GM12878 (cell line): ENCODE data around the gene CFAP47. TPM values are rescaled to one million over a fixed set of nuclear protein-coding genes. Genes with fewer than 3 reads are reported as not detected.

Source experiments
- ATAC-seq: fragments of 200-7000 bp; cut with Tn5 transposase; 3 replicates; pipeline ENCODE4 v1.9.1; 2020; ENCODE audit warnings: mild to moderate bottlenecking, moderate library complexity
- BruUV-seq: library from RNA; stranded (reverse); fragments of 400-500 nt; replicated peaks from 2 replicates; lab custom pipeline; 2021; lab: Mats Ljungman, UMichigan
- CTCF ChIA-PET: fragments of 300-600 bp; sonication (Branson Sonifier 250); formaldehyde crosslinking; extraction: SDS; loops from one replicate; lab custom pipeline; 2021; ENCODE audit warnings: inconsistent platforms; lab: Yijun Ruan, JAX
- POLR2A ChIA-PET: fragments of 350-600 bp; formaldehyde crosslinking; extraction: SDS; loops from one replicate; lab custom pipeline; 2021; ENCODE audit warnings: inconsistent platforms; lab: Charles Lee
- RAD21 ChIA-PET: fragments of 300-600 bp; sonication (Branson Sonifier 250); formaldehyde crosslinking; loops from one replicate; lab custom pipeline; 2023; ENCODE audit warnings: antibody characterized with exemption; ENCODE audit not compliant: unreplicated experiment; lab: Charles Lee
- SMC1A ChIA-PET: fragments of 300-600 bp; sonication (Branson Sonifier 250); formaldehyde crosslinking; loops from one replicate; lab custom pipeline; 2023; ENCODE audit not compliant: unreplicated experiment, uncharacterized antibody; lab: Charles Lee
- DNase-seq: peaks from one replicate; pipeline ENCODE4 v3.0.0-alpha.2; 2011; ENCODE audit warnings: low read depth, low spot score
- FAIRE-seq: peaks from 3 replicates; lab custom pipeline; 2011; peaks lifted over from hg19 to GRCh38; lab: Jason Lieb, UNC
- H2AFZ ChIP-seq: 2 replicates; pipeline ENCODE4 v1.6.0; 2011; ENCODE audit warnings: low read depth, low read length, control low read depth; ENCODE audit not compliant: control insufficient read depth
- H3K27ac ChIP-seq: 2 replicates; pipeline ENCODE4 v1.5.1; 2011; ENCODE audit warnings: control low read depth; ENCODE audit not compliant: control insufficient read depth, insufficient read depth
- H3K27me3 ChIP-seq, 2 experiments: replicated peaks in 1 of 2; 2 replicates each; pipeline versions ENCODE4 v1.6.0 to v1.6.1; 2011; ENCODE audit warnings: low read length in 1 of 2; ENCODE audit not compliant: control insufficient read depth in 2 of 2, insufficient read depth in 2 of 2
- H3K36me3 ChIP-seq, 2 experiments: 2 replicates each; pipeline ENCODE4 v1.5.1; 2011; ENCODE audit warnings: low read length in 1 of 2; ENCODE audit not compliant: control insufficient read depth in 2 of 2, insufficient read depth in 2 of 2
- H3K4me1 ChIP-seq: 2 replicates; pipeline ENCODE4 v1.6.1; 2011; ENCODE audit warnings: mild to moderate bottlenecking, low read length, moderate library complexity, mixed read lengths; ENCODE audit not compliant: control insufficient read depth, insufficient read depth
- H3K4me2 ChIP-seq: 2 replicates; pipeline ENCODE4 v1.6.0; 2011; ENCODE audit warnings: control low read depth; ENCODE audit not compliant: control insufficient read depth, insufficient read depth
- H3K4me3 ChIP-seq: fragments of 200-600 bp; sonication (generic); 2 replicates; pipeline ENCODE4 v1.5.1; 2016
- H3K79me2 ChIP-seq: 2 replicates; pipeline ENCODE4 v1.6.0; 2011; ENCODE audit warnings: low read length; ENCODE audit not compliant: control insufficient read depth, insufficient read depth
- H3K9ac ChIP-seq: 2 replicates; pipeline ENCODE4 v1.8.0; 2011; ENCODE audit warnings: low read length, control low read depth, mixed read lengths; ENCODE audit not compliant: control insufficient read depth, insufficient read depth
- H3K9me3 ChIP-seq: replicated peaks from 3 replicates; pipeline ENCODE4 v1.5.1; 2011; ENCODE audit warnings: mild to moderate bottlenecking, low read length; ENCODE audit not compliant: control insufficient read depth, insufficient read depth
- H4K20me1 ChIP-seq: 2 replicates; pipeline ENCODE4 v1.6.0; 2011; ENCODE audit not compliant: control insufficient read depth, insufficient read depth
- CREB1 ChIP-seq: IDR thresholded peaks from 2 replicates; pipeline ENCODE4 v1.6.1; 2012; ENCODE audit warnings: low read depth, mild to moderate bottlenecking, inconsistent platforms
- HSF1 ChIP-seq: fragments of 150-350 bp; IDR thresholded peaks from 2 replicates; pipeline ENCODE4 v1.6.1; 2014; ENCODE audit warnings: mild to moderate bottlenecking, low read depth, low read length
- NFXL1 ChIP-seq: fragments of 450-650 bp; IDR thresholded peaks from 2 replicates; pipeline ENCODE4 v1.6.1; 2017; ENCODE audit warnings: antibody characterized with exemption, mild to moderate bottlenecking, borderline replicate concordance
- SREBF2 ChIP-seq: IDR thresholded peaks from 2 replicates; pipeline ENCODE4 v1.6.1; 2012; ENCODE audit warnings: mild to moderate bottlenecking, low read length
- SRF ChIP-seq, 2 experiments: IDR thresholded peaks; 2 replicates each; pipeline ENCODE4 v1.6.1; 2011; ENCODE audit warnings: low read depth in 2 of 2, low read length in 2 of 2, mild to moderate bottlenecking in 1 of 2, moderate library complexity in 1 of 2
- YBX1 ChIP-seq: fragments of 450-650 bp; IDR thresholded peaks from 2 replicates; pipeline ENCODE4 v1.6.1; 2016; ENCODE audit warnings: antibody characterized with exemption
- ZNF24 ChIP-seq: fragments of 450-650 bp; IDR thresholded peaks from 2 replicates; pipeline ENCODE4 v1.6.1; 2017; ENCODE audit warnings: antibody characterized with exemption, mild to moderate bottlenecking
- ZNF274 ChIP-seq: IDR thresholded peaks from one replicate; pipeline ENCODE4 v1.8.0; 2011; ENCODE audit not compliant: insufficient read length, insufficient read depth
- WGBS: methylation state at CpG from one replicate; pipeline ENCODE4 v1.1.6; 2016; ENCODE audit warnings: low lambda C conversion rate; ENCODE audit not compliant: insufficient replicate concordance, insufficient coverage; ENCODE audit errors: missing lambda C conversion rate; 5-methylcytosine and 5-hydroxymethylcytosine counted together
- in situ Hi-C: fragments of 300-500 bp; cut with MboI; formaldehyde crosslinking; loops from 9 replicates; pipeline ENCODE4 v1.14.3; 2018; ENCODE audit warnings: mixed read lengths
- intact Hi-C: fragments of 100-400 bp; cut with micrococcal nuclease; formaldehyde crosslinking; loops from one replicate; pipeline ENCODE4 v1.14.2; 2022; ENCODE audit not compliant: unreplicated experiment
- polyA plus RNA-seq, 11 experiments: library from polyadenylated mRNA; depleted of rRNA in 4 of 11; unstranded in 6 of 11; stranded (reverse) in 5 of 11; fragments of >200 nt; fragmentation: Nextera tagmentation in 4 of 11; fragmentation: Illumina TruSeq in 1 of 11; extraction: Ambion mirVana in 4 of 11; extraction: Trizol in 1 of 11; gene quantifications; 1 replicate in 1 of 11; 2 replicates in 10 of 11; pipeline versions ENCODE4 v1.2.1 to v1.2.3, GENCODE V29; 2011 to 2016; ENCODE audit warnings: inconsistent platforms in 2 of 11, missing spikeins in 2 of 11, low read depth in 1 of 11
- total RNA-seq, 4 experiments: library from RNA; depleted of rRNA in 3 of 4; stranded (reverse); fragments of >200 nt in 3 of 4; fragmentation: Illumina TruSeq in 1 of 4; extraction: Trizol in 1 of 4; gene quantifications; 2 replicates each; pipeline versions ENCODE4 v1.2.1 to v1.2.3, GENCODE V29; 2013 to 2021
- TF ChIP-seq, protein P1 (sequence below): fragments of 450-650 bp; IDR thresholded peaks from 2 replicates; pipeline ENCODE4 v1.6.1; 2016; ENCODE audit warnings: mild to moderate bottlenecking
- TF ChIP-seq, protein P2 (sequence below): IDR thresholded peaks from 2 replicates; pipeline ENCODE4 v1.6.1; 2012; ENCODE audit warnings: mild to moderate bottlenecking, low read depth, low read length
- TF ChIP-seq, protein P3 (sequence below): fragments of 150-350 bp; IDR thresholded peaks from 2 replicates; pipeline ENCODE4 v1.6.1; 2016; ENCODE audit warnings: low read depth, low read length

CFAP47 gene
- total and polyA plus RNA-seq, 10 of the 15 experiments (the other 5 are each of a cell fraction or from before 2014, with no cell fraction given), result 0.02 to 0.88 (median 0.06) TPM; not detected in 3

- no TSS peak for BruUV-seq
- CTCF ChIA-PET, result no interaction called here
- Histone ChIP-seq H4K20me1 (no peaks in the 10 kb centered on the region; the same call in 1 of the 2 replicates), H3K9ac (no peak overlapping the region), H3K4me1 (no peaks in the 10 kb centered on the region), H3K36me3 (no peaks in the 10 kb centered on the region), H3K27ac (no peak overlapping the region), H2AFZ (no peak overlapping the region), H3K27me3 (no peaks in the 10 kb centered on the region), H3K9me3 (no peaks in the 10 kb centered on the region), H3K4me2 (no peak overlapping the region), H3K79me2 (no peaks in the 10 kb centered on the region), H3K4me3 (no peak overlapping the region)
- in situ Hi-C loops (no loop called here), intact Hi-C loops (no loop called here)
- POLR2A ChIA-PET, result no interaction called here
- ATAC-seq (no peak), DNase-seq (no peak), FAIRE-seq (no peak)
- 26% methylated on average over 4 of the region's 4 CpGs for WGBS
- SMC1A ChIA-PET, result no interaction called here
- RAD21 ChIA-PET, result no interaction called here
- TF ChIP-seq HSF1 (no peak), ZNF274 (no peak), SRF (IDR thresholded peaks at IDR 0.05; ENCODE audit: low read depth in 2 of 2, low read length in 2 of 2) (no peak), CREB1 (no peak), NFXL1 (no peak), SREBF2 (no peak), ZNF24 (no peak), YBX1 (no peak)
- TF ChIP-seq, protein P1, sequence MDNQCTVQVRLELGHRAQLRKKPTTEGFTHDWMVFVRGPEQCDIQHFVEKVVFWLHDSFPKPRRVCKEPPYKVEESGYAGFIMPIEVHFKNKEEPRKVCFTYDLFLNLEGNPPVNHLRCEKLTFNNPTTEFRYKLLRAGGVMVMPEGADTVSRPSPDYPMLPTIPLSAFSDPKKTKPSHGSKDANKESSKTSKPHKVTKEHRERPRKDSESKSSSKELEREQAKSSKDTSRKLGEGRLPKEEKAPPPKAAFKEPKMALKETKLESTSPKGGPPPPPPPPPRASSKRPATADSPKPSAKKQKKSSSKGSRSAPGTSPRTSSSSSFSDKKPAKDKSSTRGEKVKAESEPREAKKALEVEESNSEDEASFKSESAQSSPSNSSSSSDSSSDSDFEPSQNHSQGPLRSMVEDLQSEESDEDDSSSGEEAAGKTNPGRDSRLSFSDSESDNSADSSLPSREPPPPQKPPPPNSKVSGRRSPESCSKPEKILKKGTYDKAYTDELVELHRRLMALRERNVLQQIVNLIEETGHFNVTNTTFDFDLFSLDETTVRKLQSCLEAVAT, result no peak
- TF ChIP-seq, protein P2, sequence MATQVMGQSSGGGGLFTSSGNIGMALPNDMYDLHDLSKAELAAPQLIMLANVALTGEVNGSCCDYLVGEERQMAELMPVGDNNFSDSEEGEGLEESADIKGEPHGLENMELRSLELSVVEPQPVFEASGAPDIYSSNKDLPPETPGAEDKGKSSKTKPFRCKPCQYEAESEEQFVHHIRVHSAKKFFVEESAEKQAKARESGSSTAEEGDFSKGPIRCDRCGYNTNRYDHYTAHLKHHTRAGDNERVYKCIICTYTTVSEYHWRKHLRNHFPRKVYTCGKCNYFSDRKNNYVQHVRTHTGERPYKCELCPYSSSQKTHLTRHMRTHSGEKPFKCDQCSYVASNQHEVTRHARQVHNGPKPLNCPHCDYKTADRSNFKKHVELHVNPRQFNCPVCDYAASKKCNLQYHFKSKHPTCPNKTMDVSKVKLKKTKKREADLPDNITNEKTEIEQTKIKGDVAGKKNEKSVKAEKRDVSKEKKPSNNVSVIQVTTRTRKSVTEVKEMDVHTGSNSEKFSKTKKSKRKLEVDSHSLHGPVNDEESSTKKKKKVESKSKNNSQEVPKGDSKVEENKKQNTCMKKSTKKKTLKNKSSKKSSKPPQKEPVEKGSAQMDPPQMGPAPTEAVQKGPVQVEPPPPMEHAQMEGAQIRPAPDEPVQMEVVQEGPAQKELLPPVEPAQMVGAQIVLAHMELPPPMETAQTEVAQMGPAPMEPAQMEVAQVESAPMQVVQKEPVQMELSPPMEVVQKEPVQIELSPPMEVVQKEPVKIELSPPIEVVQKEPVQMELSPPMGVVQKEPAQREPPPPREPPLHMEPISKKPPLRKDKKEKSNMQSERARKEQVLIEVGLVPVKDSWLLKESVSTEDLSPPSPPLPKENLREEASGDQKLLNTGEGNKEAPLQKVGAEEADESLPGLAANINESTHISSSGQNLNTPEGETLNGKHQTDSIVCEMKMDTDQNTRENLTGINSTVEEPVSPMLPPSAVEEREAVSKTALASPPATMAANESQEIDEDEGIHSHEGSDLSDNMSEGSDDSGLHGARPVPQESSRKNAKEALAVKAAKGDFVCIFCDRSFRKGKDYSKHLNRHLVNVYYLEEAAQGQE, result no peak
- TF ChIP-seq, protein P3, sequence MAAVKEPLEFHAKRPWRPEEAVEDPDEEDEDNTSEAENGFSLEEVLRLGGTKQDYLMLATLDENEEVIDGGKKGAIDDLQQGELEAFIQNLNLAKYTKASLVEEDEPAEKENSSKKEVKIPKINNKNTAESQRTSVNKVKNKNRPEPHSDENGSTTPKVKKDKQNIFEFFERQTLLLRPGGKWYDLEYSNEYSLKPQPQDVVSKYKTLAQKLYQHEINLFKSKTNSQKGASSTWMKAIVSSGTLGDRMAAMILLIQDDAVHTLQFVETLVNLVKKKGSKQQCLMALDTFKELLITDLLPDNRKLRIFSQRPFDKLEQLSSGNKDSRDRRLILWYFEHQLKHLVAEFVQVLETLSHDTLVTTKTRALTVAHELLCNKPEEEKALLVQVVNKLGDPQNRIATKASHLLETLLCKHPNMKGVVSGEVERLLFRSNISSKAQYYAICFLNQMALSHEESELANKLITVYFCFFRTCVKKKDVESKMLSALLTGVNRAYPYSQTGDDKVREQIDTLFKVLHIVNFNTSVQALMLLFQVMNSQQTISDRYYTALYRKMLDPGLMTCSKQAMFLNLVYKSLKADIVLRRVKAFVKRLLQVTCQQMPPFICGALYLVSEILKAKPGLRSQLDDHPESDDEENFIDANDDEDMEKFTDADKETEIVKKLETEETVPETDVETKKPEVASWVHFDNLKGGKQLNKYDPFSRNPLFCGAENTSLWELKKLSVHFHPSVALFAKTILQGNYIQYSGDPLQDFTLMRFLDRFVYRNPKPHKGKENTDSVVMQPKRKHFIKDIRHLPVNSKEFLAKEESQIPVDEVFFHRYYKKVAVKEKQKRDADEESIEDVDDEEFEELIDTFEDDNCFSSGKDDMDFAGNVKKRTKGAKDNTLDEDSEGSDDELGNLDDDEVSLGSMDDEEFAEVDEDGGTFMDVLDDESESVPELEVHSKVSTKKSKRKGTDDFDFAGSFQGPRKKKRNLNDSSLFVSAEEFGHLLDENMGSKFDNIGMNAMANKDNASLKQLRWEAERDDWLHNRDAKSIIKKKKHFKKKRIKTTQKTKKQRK, result no peak
Observed at GRCh38 chrX:36388901-36389300, 469.4 kb downstream of the CFAP47 start.
